H9 (cell line): Measurements from ENCODE around the gene NUDT14. TPM values are rescaled to one million over a fixed set of nuclear protein-coding genes. Genes with fewer than 3 reads are reported as not detected.
A peak's percentile ranks its signal among the peaks of the same experiment; 100 is the strongest.

ENCODE experiments used
- DNase-seq: peaks from one replicate; pipeline ENCODE4 v3.0.0-alpha.2; 2017
- H2AFZ ChIP-seq: one replicate; pipeline ENCODE4 v1.6.1; 2013; ENCODE audit warnings: mild to moderate bottlenecking, low read length, control low read depth, moderate library complexity
- H2AK5ac ChIP-seq: 2 replicates; pipeline ENCODE4 v1.6.1; 2013; ENCODE audit warnings: low read length, control low read depth, mixed read lengths; ENCODE audit not compliant: insufficient read length
- H2BK120ac ChIP-seq: one replicate; pipeline ENCODE4 v1.6.1; 2013; ENCODE audit warnings: low read depth, mild to moderate bottlenecking, low read length, control low read depth, inconsistent platforms; ENCODE audit not compliant: poor library complexity, severe bottlenecking
- H2BK12ac ChIP-seq: 2 replicates; pipeline ENCODE4 v1.6.1; 2013; ENCODE audit warnings: low read length, control low read depth, mixed read lengths, low read depth; ENCODE audit not compliant: insufficient read length
- H2BK15ac ChIP-seq: 2 replicates; pipeline ENCODE4 v1.6.1; 2013; ENCODE audit warnings: low read depth, low read length, control low read depth
- H2BK20ac ChIP-seq: one replicate; pipeline ENCODE4 v1.6.1; 2013; ENCODE audit warnings: low read depth, mild to moderate bottlenecking, low read length, control low read depth, inconsistent platforms; ENCODE audit not compliant: poor library complexity, severe bottlenecking
- H2BK5ac ChIP-seq: 2 replicates; pipeline ENCODE4 v1.6.1; 2013; ENCODE audit warnings: low read length, control low read depth, mixed read lengths; ENCODE audit not compliant: insufficient read length
- H3K14ac ChIP-seq: 2 replicates; pipeline ENCODE4 v1.6.1; 2013; ENCODE audit warnings: low read length, control low read depth; ENCODE audit not compliant: insufficient read depth
- H3K18ac ChIP-seq: 2 replicates; pipeline ENCODE4 v1.6.1; 2013; ENCODE audit warnings: low read depth, mild to moderate bottlenecking, mixed read lengths, low read length, control low read depth; ENCODE audit not compliant: insufficient read length
- H3K23ac ChIP-seq: 2 replicates; pipeline ENCODE4 v1.6.1; 2013; ENCODE audit warnings: low read length, control low read depth, mixed read lengths, low read depth; ENCODE audit not compliant: insufficient read length
- H3K23me2 ChIP-seq: 2 replicates; pipeline ENCODE4 v1.6.1; 2013; ENCODE audit warnings: low read depth, mild to moderate bottlenecking, mixed read lengths, low read length, control low read depth; ENCODE audit not compliant: insufficient read length, poor library complexity, severe bottlenecking
- H3K27ac ChIP-seq: 2 replicates; pipeline ENCODE4 v1.5.1; 2013; ENCODE audit warnings: low read length, control low read depth, mixed read lengths, low read depth; ENCODE audit not compliant: insufficient read length
- H3K27me3 ChIP-seq: 2 replicates; pipeline ENCODE4 v1.6.1; 2013; ENCODE audit warnings: low read length, control low read depth, inconsistent platforms; ENCODE audit not compliant: insufficient read depth
- H3K4ac ChIP-seq: 2 replicates; pipeline ENCODE4 v1.6.1; 2013; ENCODE audit warnings: low read depth, mild to moderate bottlenecking, control low read depth, inconsistent platforms, low read length, moderate library complexity
- H3K4me1 ChIP-seq: 2 replicates; pipeline ENCODE4 v1.6.1; 2013; ENCODE audit warnings: low read length, control low read depth, inconsistent platforms; ENCODE audit not compliant: insufficient read depth
- H3K4me2 ChIP-seq: 2 replicates; pipeline ENCODE4 v1.6.1; 2013; ENCODE audit warnings: low read length, control low read depth, mixed read lengths; ENCODE audit not compliant: insufficient read length, insufficient read depth
- H3K56ac ChIP-seq: 2 replicates; pipeline ENCODE4 v1.6.1; 2013; ENCODE audit warnings: low read depth, mild to moderate bottlenecking, mixed read lengths, low read length, control low read depth; ENCODE audit not compliant: insufficient read length
- H3K79me1 ChIP-seq: 2 replicates; pipeline ENCODE4 v1.6.1; 2013; ENCODE audit warnings: low read depth, mild to moderate bottlenecking, moderate library complexity, low read length, control low read depth, inconsistent platforms; ENCODE audit not compliant: insufficient read depth, poor library complexity, severe bottlenecking
- H3K79me2 ChIP-seq: 2 replicates; pipeline ENCODE4 v1.6.1; 2013; ENCODE audit warnings: low read length, control low read depth, inconsistent platforms; ENCODE audit not compliant: insufficient read depth
- H3K9ac ChIP-seq: 2 replicates; pipeline ENCODE4 v1.6.1; 2013; ENCODE audit warnings: low read length, control low read depth, mixed read lengths; ENCODE audit not compliant: insufficient read length; ENCODE audit errors: extremely low read depth
- H3K9me3 ChIP-seq: one replicate; pipeline ENCODE4 v1.6.1; 2013; ENCODE audit warnings: low read depth, low read length, inconsistent platforms; ENCODE audit not compliant: control insufficient read depth
- H3T11ph ChIP-seq: one replicate; pipeline ENCODE4 v1.6.1; 2013; ENCODE audit warnings: mild to moderate bottlenecking, low read length, control low read depth, inconsistent platforms
- H4K20me1 ChIP-seq: one replicate; pipeline ENCODE4 v1.6.1; 2013; ENCODE audit not compliant: control insufficient read depth, insufficient read length, insufficient read depth
- H4K5ac ChIP-seq: 2 replicates; pipeline ENCODE4 v1.6.1; 2013; ENCODE audit warnings: low read depth, mild to moderate bottlenecking, mixed read lengths, low read length, control low read depth; ENCODE audit not compliant: insufficient read length
- H4K8ac ChIP-seq: replicated peaks from 2 replicates; pipeline ENCODE4 v1.6.1; 2013; ENCODE audit warnings: low read length, control low read depth, mixed read lengths, low read depth; ENCODE audit not compliant: insufficient read length
- H4K91ac ChIP-seq: 2 replicates; pipeline ENCODE4 v1.6.1; 2013; ENCODE audit warnings: low read depth, mild to moderate bottlenecking, moderate library complexity, mixed read lengths, low read length, control low read depth; ENCODE audit not compliant: insufficient read length
- H3K27ac Mint-ChIP-seq, 3 experiments: 2 replicates in 2 of 3; 3 replicates in 1 of 3; pipeline ENCODE4 v1.8.0; 2020 to 2021; ENCODE audit warnings: mixed read lengths in 3 of 3, mild to moderate bottlenecking in 1 of 3, moderate library complexity in 1 of 3
- H3K27me3 Mint-ChIP-seq: 2 replicates; pipeline ENCODE4 v1.8.0; 2021; ENCODE audit warnings: low read depth, mild to moderate bottlenecking, moderate library complexity, mixed read lengths
- H3K36me3 Mint-ChIP-seq, 3 experiments: 2 replicates in 2 of 3; 3 replicates in 1 of 3; pipeline ENCODE4 v1.8.0; 2020 to 2021; ENCODE audit warnings: low read depth in 3 of 3, mixed read lengths in 3 of 3; ENCODE audit not compliant: insufficient read depth in 1 of 3
- H3K4me1 Mint-ChIP-seq, 2 experiments: 2 replicates each; pipeline ENCODE4 v1.8.0; 2020; ENCODE audit warnings: mixed read lengths in 2 of 2
- H3K4me3 Mint-ChIP-seq, 2 experiments: 2 replicates in 1 of 2; 3 replicates in 1 of 2; pipeline ENCODE4 v1.8.0; 2020 to 2021; ENCODE audit warnings: mild to moderate bottlenecking in 2 of 2, mixed read lengths in 2 of 2, moderate library complexity in 1 of 2
- H3K9me3 Mint-ChIP-seq, 2 experiments: 2 replicates in 1 of 2; 3 replicates in 1 of 2; pipeline ENCODE4 v1.8.0; 2020; ENCODE audit warnings: mild to moderate bottlenecking in 2 of 2, mixed read lengths in 2 of 2, moderate library complexity in 1 of 2
- WGBS: extraction: QIAGEN DNeasy Blood & Tissue Kit; methylation state at CpG from one replicate; pipeline ENCODE4 v1.1.7; 2013; ENCODE audit warnings: missing lambda C conversion rate, low lambda C conversion rate, mixed read lengths; ENCODE audit not compliant: insufficient read length; ENCODE audit errors: extremely low coverage; 5-methylcytosine and 5-hydroxymethylcytosine counted together
- total RNA-seq: library from RNA; stranded (reverse); gene quantifications from 2 replicates; pipeline ENCODE4 v1.2.1, GENCODE V29; 2021
- TF ChIP-seq, protein P1 (sequence below): fragments of 200-600 bp; sonication (generic); conservative IDR thresholded peaks from 3 replicates; pipeline ENCODE4 v1.8.0; 2021; ENCODE audit warnings: antibody characterized with exemption, mild to moderate bottlenecking

The NUDT14 gene
- total RNA-seq, 1 experiment from 2014 or later: 41.1 TPM

DNA sequence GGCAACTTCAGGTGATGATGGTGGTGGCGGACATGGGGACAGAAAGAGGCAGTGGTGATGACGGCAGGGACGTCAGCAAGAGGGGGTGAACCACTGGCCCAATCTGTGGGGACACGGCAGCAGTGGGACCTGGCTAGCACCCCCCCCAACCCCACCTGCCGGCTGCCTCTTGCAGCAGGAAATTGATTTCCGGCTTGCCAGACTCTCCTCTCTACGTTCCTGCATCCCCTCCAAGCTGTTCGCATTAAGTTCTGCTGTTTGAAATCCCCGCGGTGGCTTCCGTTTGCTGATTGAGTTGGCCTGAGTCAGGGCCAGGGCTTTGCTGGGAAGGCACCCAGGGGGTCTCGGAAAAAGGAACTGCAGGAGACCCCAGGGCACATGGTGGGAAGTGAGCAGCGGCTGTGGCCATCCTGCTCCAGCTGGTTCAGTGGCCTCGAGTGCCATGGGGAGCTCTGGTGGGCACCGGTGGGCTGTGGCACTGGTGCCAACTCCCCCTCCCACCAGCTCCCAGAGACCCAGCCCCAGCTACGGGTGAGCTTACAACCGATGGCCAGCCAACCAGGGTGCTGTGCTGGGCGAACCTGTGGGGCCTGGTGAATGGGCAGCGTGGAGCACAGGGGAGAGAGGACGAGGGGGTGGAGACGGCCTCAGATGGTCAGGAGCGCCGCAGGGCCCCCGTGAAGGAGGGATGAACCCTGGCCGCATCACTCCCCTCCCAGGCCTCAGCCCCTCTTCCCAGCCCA is 14.6 kb upstream of the NUDT14 start:
- H3K27ac Mint-ChIP-seq: no peak overlapping the region
- H4K91ac ChIP-seq: no peak overlapping the region
- H2BK20ac ChIP-seq: no peak overlapping the region
- no peak overlapping the region for H2AK5ac ChIP-seq
- no peaks in the 10 kb centered on the region for H3K79me1 ChIP-seq
- no peak overlapping the region for H3T11ph ChIP-seq
- H3K9ac ChIP-seq: no peak overlapping the region
- H2BK120ac ChIP-seq: no peak overlapping the region
- H2AFZ ChIP-seq: no peak overlapping the region
- H3K23me2 ChIP-seq: no peaks in the 10 kb centered on the region
- no peaks in the 10 kb centered on the region; the same call in 1 of the 2 replicates for H3K27me3 ChIP-seq
- no peak overlapping the region for H2BK15ac ChIP-seq
- H3K4ac ChIP-seq: no peak overlapping the region
- H3K18ac ChIP-seq: no peak overlapping the region
- no CpG with 5 or more reads among the region's 25 CpGs for WGBS
- H3K56ac ChIP-seq: no peak overlapping the region
- no peak overlapping the region for H3K27ac ChIP-seq
- no peak overlapping the region for H4K8ac ChIP-seq
- H3K14ac ChIP-seq: no peak overlapping the region
- no peaks in the 10 kb centered on the region; the same call in 1 of the 2 replicates for H3K4me1 ChIP-seq
- TF ChIP-seq, protein P1, sequence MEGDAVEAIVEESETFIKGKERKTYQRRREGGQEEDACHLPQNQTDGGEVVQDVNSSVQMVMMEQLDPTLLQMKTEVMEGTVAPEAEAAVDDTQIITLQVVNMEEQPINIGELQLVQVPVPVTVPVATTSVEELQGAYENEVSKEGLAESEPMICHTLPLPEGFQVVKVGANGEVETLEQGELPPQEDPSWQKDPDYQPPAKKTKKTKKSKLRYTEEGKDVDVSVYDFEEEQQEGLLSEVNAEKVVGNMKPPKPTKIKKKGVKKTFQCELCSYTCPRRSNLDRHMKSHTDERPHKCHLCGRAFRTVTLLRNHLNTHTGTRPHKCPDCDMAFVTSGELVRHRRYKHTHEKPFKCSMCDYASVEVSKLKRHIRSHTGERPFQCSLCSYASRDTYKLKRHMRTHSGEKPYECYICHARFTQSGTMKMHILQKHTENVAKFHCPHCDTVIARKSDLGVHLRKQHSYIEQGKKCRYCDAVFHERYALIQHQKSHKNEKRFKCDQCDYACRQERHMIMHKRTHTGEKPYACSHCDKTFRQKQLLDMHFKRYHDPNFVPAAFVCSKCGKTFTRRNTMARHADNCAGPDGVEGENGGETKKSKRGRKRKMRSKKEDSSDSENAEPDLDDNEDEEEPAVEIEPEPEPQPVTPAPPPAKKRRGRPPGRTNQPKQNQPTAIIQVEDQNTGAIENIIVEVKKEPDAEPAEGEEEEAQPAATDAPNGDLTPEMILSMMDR: no peak; the same call in 2 of the 3 replicates
- H4K5ac ChIP-seq: no peak overlapping the region
- H3K79me2 ChIP-seq: no peaks in the 10 kb centered on the region
- no peak overlapping the region for H2BK5ac ChIP-seq
- peak overlapping the region; percentile 36 to 58; a peak in 3 of 5 replicates for H3K4me3 Mint-ChIP-seq
- no peaks in the 10 kb centered on the region for H3K9me3 ChIP-seq
- no peak for DNase-seq
- H3K23ac ChIP-seq: no peak overlapping the region
- H4K20me1 ChIP-seq: no peaks in the 10 kb centered on the region
- no peaks in the 10 kb centered on the region for H3K36me3 Mint-ChIP-seq
- no peak overlapping the region for H2BK12ac ChIP-seq
- peaks cover 17 to 18% of the 10 kb centered on the region in 2 experiments for H3K4me1 Mint-ChIP-seq
- H3K9me3 Mint-ChIP-seq: no peaks in the 10 kb centered on the region
- peaks cover 45% of the 10 kb centered on the region for H3K27me3 Mint-ChIP-seq
- peak overlapping the region; percentile 35 for H3K4me2 ChIP-seq
